Natural killer cell treated with Interleukin-12 subunit alpha and Interleukin-12 subunit beta and Interleukin-15 and Interleukin-18, amount 100 ng/mL, for 72 hours (primary cell): ENCODE measurements around the gene AQP12A. TPM values are rescaled to one million over a fixed set of nuclear protein-coding genes. Genes with fewer than 3 reads are reported as not detected.
"Not testable (repeated sequence)": the region's sequence is repeated elsewhere in the genome, so short reads cannot be mapped to it uniquely, and the experiment has no call there.

Experiments used
- ATAC-seq, 2 donors: fragments of 150-1000 bp; cut with Tn5 transposase in 1 of 2; sonication (Bioruptor Pico), chemical (Tn5 transposase) in 1 of 2; 2 replicates each; pipeline ENCODE4 v1.10.0; 2021
- DNase-seq: peaks from one replicate; pipeline ENCODE4 v3.0.0; 2022; ENCODE audit warnings: low spot score
- H3K27ac Mint-ChIP-seq, 2 donors: 1 replicate in 1 of 2; 2 replicates in 1 of 2; pipeline ENCODE4 v1.8.0; 2022; ENCODE audit warnings: mixed read lengths in 2 of 2, mild to moderate bottlenecking in 1 of 2, moderate library complexity in 1 of 2
- H3K27me3 Mint-ChIP-seq, 2 donors: 1 replicate in 1 of 2; 2 replicates in 1 of 2; pipeline ENCODE4 v1.8.0; 2022; ENCODE audit warnings: mixed read lengths in 2 of 2
- H3K36me3 Mint-ChIP-seq: one replicate; pipeline ENCODE4 v1.8.0; 2022; ENCODE audit warnings: mixed read lengths
- H3K4me1 Mint-ChIP-seq, 2 donors: 1 replicate in 1 of 2; 2 replicates in 1 of 2; pipeline ENCODE4 v1.8.0; 2022; ENCODE audit warnings: low read depth in 2 of 2, mixed read lengths in 2 of 2, mild to moderate bottlenecking in 1 of 2
- H3K4me3 Mint-ChIP-seq: one replicate; pipeline ENCODE4 v1.8.0; 2022; ENCODE audit warnings: mixed read lengths
- H3K9me3 Mint-ChIP-seq: 2 replicates; pipeline ENCODE4 v1.8.0; 2022; ENCODE audit warnings: mixed read lengths
- total RNA-seq, 2 donors: library from RNA; stranded (reverse); gene quantifications; one replicate each; pipeline ENCODE4 v1.2.3, GENCODE V29; 2022

AQP12A gene
- total RNA-seq, 2 donors from 2014 or later, result not detected

GRCh38 chr2:240648155-240648649, 43.5 kb upstream of the AQP12A start:
- no peak for ATAC-seq
- H3K9me3 Mint-ChIP-seq, result no peaks in the 10 kb centered on the region
- DNase-seq, result no peak
- H3K27ac Mint-ChIP-seq, result no peak overlapping the region
- H3K4me1 Mint-ChIP-seq, result peaks cover 5 to 13% of the 10 kb centered on the region in 2 donors
- no peaks in the 10 kb centered on the region for H3K36me3 Mint-ChIP-seq
- H3K27me3 Mint-ChIP-seq, result peaks cover 6 to 27% of the 10 kb centered on the region in 2 donors
- H3K4me3 Mint-ChIP-seq, result no peak overlapping the region

GRCh38 chr2:240648650-240649275, 42.9 kb upstream of the AQP12A start:
- no peak overlapping the region for H3K27ac Mint-ChIP-seq
- peaks cover 6 to 27% of the 10 kb centered on the region in 2 donors for H3K27me3 Mint-ChIP-seq
- H3K36me3 Mint-ChIP-seq, result no peaks in the 10 kb centered on the region
- ATAC-seq (no peak), DNase-seq (no peak)
- no peak overlapping the region for H3K4me3 Mint-ChIP-seq
- H3K9me3 Mint-ChIP-seq, result no peaks in the 10 kb centered on the region
- H3K4me1 Mint-ChIP-seq, result peaks cover 5 to 13% of the 10 kb centered on the region in 2 donors

GRCh38 chr2:240649331-240649730, 42.3 kb upstream of the AQP12A start:
- DNase-seq, result no peak
- Mint-ChIP-seq H3K4me3 (no peak overlapping the region), H3K27me3 (peaks cover 6 to 28% of the 10 kb centered on the region in 2 donors), H3K27ac (no peak overlapping the region), H3K36me3 (no peaks in the 10 kb centered on the region), H3K4me1 (peaks cover 5 to 13% of the 10 kb centered on the region in 2 donors), H3K9me3 (no peaks in the 10 kb centered on the region)
- no peak for ATAC-seq

GRCh38 chr2:240650254-240650965, 41.3 kb upstream of the AQP12A start:
- Mint-ChIP-seq H3K4me3 (no peak overlapping the region), H3K36me3 (no peaks in the 10 kb centered on the region), H3K4me1 (peaks cover 13 to 22% of the 10 kb centered on the region in 2 donors), H3K9me3 (no peaks in the 10 kb centered on the region), H3K27ac (no peak overlapping the region), H3K27me3 (peaks cover 13 to 35% of the 10 kb centered on the region in 2 donors)
- DNase-seq (no peak), ATAC-seq (no peak)

- H3K36me3 Mint-ChIP-seq, result no peaks in the 10 kb centered on the region
- peaks cover 13 to 35% of the 10 kb centered on the region in 2 donors for H3K27me3 Mint-ChIP-seq
- DNase-seq (no peak), ATAC-seq (no peak)
- no peak overlapping the region for H3K27ac Mint-ChIP-seq
- H3K9me3 Mint-ChIP-seq, result no peaks in the 10 kb centered on the region
- H3K4me1 Mint-ChIP-seq, result peaks cover 15 to 21% of the 10 kb centered on the region in 2 donors
- no peak overlapping the region for H3K4me3 Mint-ChIP-seq
Measured at GRCh38 chr2:240651185-240651584, 40.5 kb upstream of the AQP12A start.

- H3K27me3 Mint-ChIP-seq, result peaks cover 32 to 36% of the 10 kb centered on the region in 2 donors
- peak; percentile 77 for DNase-seq
- H3K4me1 Mint-ChIP-seq, result peaks cover 18 to 24% of the 10 kb centered on the region in 2 donors
- ATAC-seq, result peak; percentile 93
- H3K27ac Mint-ChIP-seq, result no peak overlapping the region
- H3K9me3 Mint-ChIP-seq, result no peaks in the 10 kb centered on the region
- no peaks in the 10 kb centered on the region for H3K36me3 Mint-ChIP-seq
- H3K4me3 Mint-ChIP-seq, result peak overlapping the region; percentile 30
Measured at GRCh38 chr2:240655931-240656886, 35.5 kb upstream of the AQP12A start.

- not testable (repeated sequence) for H3K36me3 Mint-ChIP-seq, H3K27ac Mint-ChIP-seq, ATAC-seq, H3K4me3 Mint-ChIP-seq, DNase-seq, H3K9me3 Mint-ChIP-seq
- peaks cover 14 to 20% of the 10 kb centered on the region in 2 donors for H3K4me1 Mint-ChIP-seq
- peaks cover 25 to 26% of the 10 kb centered on the region in 2 donors for H3K27me3 Mint-ChIP-seq
Measured at GRCh38 chr2:240659883-240660282, 31.8 kb upstream of the AQP12A start.

GRCh38 chr2:240662681-240663080, 29.0 kb upstream of the AQP12A start:
- H3K4me3 Mint-ChIP-seq, result no peak overlapping the region
- H3K36me3 Mint-ChIP-seq, result peaks cover 10% of the 10 kb centered on the region
- H3K9me3 Mint-ChIP-seq, result no peaks in the 10 kb centered on the region
- H3K4me1 Mint-ChIP-seq, result peaks cover 0 to 3% of the 10 kb centered on the region in 2 donors
- no peak for DNase-seq
- H3K27me3 Mint-ChIP-seq, result peaks cover 35 to 46% of the 10 kb centered on the region in 2 donors
- ATAC-seq, result no peak
- no peak overlapping the region for H3K27ac Mint-ChIP-seq

GRCh38 chr2:240663546-240664190, 28.0 kb upstream of the AQP12A start:
- Mint-ChIP-seq H3K9me3 (no peaks in the 10 kb centered on the region), H3K36me3 (peaks cover 10% of the 10 kb centered on the region), H3K4me3 (no peak overlapping the region), H3K27ac (no peak overlapping the region), H3K4me1 (no peaks in the 10 kb centered on the region), H3K27me3 (peaks cover 37 to 41% of the 10 kb centered on the region in 2 donors)
- no peak for ATAC-seq
- DNase-seq, result no peak

- H3K4me3 Mint-ChIP-seq, result no peak overlapping the region
- H3K27me3 Mint-ChIP-seq, result peaks cover 32 to 34% of the 10 kb centered on the region in 2 donors
- DNase-seq, result no peak
- no peaks in the 10 kb centered on the region for H3K4me1 Mint-ChIP-seq
- H3K9me3 Mint-ChIP-seq, result no peaks in the 10 kb centered on the region
- peaks cover 10% of the 10 kb centered on the region for H3K36me3 Mint-ChIP-seq
- H3K27ac Mint-ChIP-seq, result no peak overlapping the region
- no peak for ATAC-seq
Measured at GRCh38 chr2:240664622-240665021, 27.0 kb upstream of the AQP12A start.

- DNase-seq, result no peak
- Mint-ChIP-seq H3K4me1 (peaks cover 0 to 4% of the 10 kb centered on the region in 2 donors), H3K27me3 (peaks cover 31 to 40% of the 10 kb centered on the region in 2 donors), H3K27ac (no peak overlapping the region), H3K36me3 (peaks cover 6% of the 10 kb centered on the region), H3K4me3 (no peak overlapping the region), H3K9me3 (no peaks in the 10 kb centered on the region)
- ATAC-seq, result no peak
Measured at GRCh38 chr2:240670402-240670801, 21.3 kb upstream of the AQP12A start.

GRCh38 chr2:240670950-240671349, 20.7 kb upstream of the AQP12A start:
- no peak overlapping the region for H3K27ac Mint-ChIP-seq
- H3K4me3 Mint-ChIP-seq, result no peak overlapping the region
- no peak for DNase-seq
- H3K36me3 Mint-ChIP-seq, result peaks cover 5% of the 10 kb centered on the region
- peaks cover 0 to 4% of the 10 kb centered on the region in 2 donors for H3K4me1 Mint-ChIP-seq
- no peak for ATAC-seq
- H3K9me3 Mint-ChIP-seq, result no peaks in the 10 kb centered on the region
- H3K27me3 Mint-ChIP-seq, result peaks cover 27 to 39% of the 10 kb centered on the region in 2 donors

GRCh38 chr2:240672076-240672700, 19.5 kb upstream of the AQP12A start:
- Mint-ChIP-seq H3K27ac (no peak overlapping the region), H3K9me3 (no peaks in the 10 kb centered on the region), H3K4me3 (no peak overlapping the region), H3K4me1 (peaks cover 0 to 4% of the 10 kb centered on the region in 2 donors), H3K27me3 (peaks cover 15 to 33% of the 10 kb centered on the region in 2 donors), H3K36me3 (no peaks in the 10 kb centered on the region)
- DNase-seq, result no peak
- ATAC-seq, result no peak
